OCI-LY3 (cell line): ENCODE results near the gene XYLB.

Experiments used
- H2AFZ ChIP-seq: fragments of 200-600, 300-600 bp; shearing (Covaris generic); 2 replicates; pipeline ENCODE4 v1.6.0; 2014; ENCODE audit warnings: antibody characterized with exemption, low read depth, low read length
- H3K27ac ChIP-seq: fragments of 200-600, 300-600 bp; sonication (generic); 2 replicates; pipeline ENCODE4 v1.5.1; 2014; ENCODE audit warnings: mild to moderate bottlenecking, low read length, moderate library complexity, mixed read lengths
- H3K27me3 ChIP-seq: fragments of 200-600, 300-600 bp; sonication (generic); 2 replicates; pipeline ENCODE4 v1.6.1; 2014; ENCODE audit warnings: low read depth, low read length, mixed read lengths
- H3K36me3 ChIP-seq: fragments of 200-600, 300-600 bp; sonication (generic); replicated peaks from 2 replicates; pipeline ENCODE3; 2014; ENCODE audit warnings: low read depth, low read length, mixed read lengths
- H3K4me1 ChIP-seq: fragments of 300-600, 200-600 bp; sonication (generic); 2 replicates; pipeline ENCODE4 v1.6.1; 2014; ENCODE audit warnings: low read length, mixed read lengths
- H3K4me2 ChIP-seq: fragments of 200-600, 300-600 bp; sonication (generic); 2 replicates; pipeline ENCODE4 v1.6.1; 2014; ENCODE audit warnings: low read length, mixed read lengths
- H3K4me3 ChIP-seq: fragments of 300-600, 200-600 bp; sonication (generic); 2 replicates; pipeline ENCODE4 v1.5.1; 2014; ENCODE audit warnings: antibody characterized with exemption, mild to moderate bottlenecking, low read length, moderate library complexity
- H3K79me2 ChIP-seq: fragments of 300-600, 200-600 bp; shearing (Covaris generic); 2 replicates; pipeline ENCODE4 v1.6.1; 2014; ENCODE audit warnings: mild to moderate bottlenecking, low read length, mixed read lengths
- H3K9ac ChIP-seq: fragments of 300-600, 200-600 bp; shearing (Covaris generic); 2 replicates; pipeline ENCODE4 v1.6.0; 2014; ENCODE audit warnings: mild to moderate bottlenecking, low read length, moderate library complexity
- H3K9me3 ChIP-seq: fragments of 200-600, 300-600 bp; shearing (Covaris generic); 2 replicates; pipeline ENCODE4 v1.6.1; 2014; ENCODE audit warnings: low read length, mixed read lengths; ENCODE audit not compliant: insufficient read depth
- H4K20me1 ChIP-seq: fragments of 200-600, 300-600 bp; sonication (generic); 2 replicates; pipeline ENCODE4 v1.6.1; 2016; ENCODE audit warnings: low read length, mixed read lengths; ENCODE audit not compliant: insufficient read depth
- CTCF ChIP-seq: fragments of 200-600, 300-600 bp; sonication (generic); IDR thresholded peaks from 2 replicates; pipeline ENCODE4 v1.5.1; 2014; ENCODE audit warnings: antibody characterized with exemption, low read length, low read depth
- EZH2phosphoT487 ChIP-seq: fragments of 200-600 bp; shearing (Covaris generic); IDR thresholded peaks from 2 replicates; pipeline ENCODE4 v1.6.1; 2018; ENCODE audit warnings: antibody characterized with exemption, mixed run types, low read depth

Gene XYLB

DNA sequence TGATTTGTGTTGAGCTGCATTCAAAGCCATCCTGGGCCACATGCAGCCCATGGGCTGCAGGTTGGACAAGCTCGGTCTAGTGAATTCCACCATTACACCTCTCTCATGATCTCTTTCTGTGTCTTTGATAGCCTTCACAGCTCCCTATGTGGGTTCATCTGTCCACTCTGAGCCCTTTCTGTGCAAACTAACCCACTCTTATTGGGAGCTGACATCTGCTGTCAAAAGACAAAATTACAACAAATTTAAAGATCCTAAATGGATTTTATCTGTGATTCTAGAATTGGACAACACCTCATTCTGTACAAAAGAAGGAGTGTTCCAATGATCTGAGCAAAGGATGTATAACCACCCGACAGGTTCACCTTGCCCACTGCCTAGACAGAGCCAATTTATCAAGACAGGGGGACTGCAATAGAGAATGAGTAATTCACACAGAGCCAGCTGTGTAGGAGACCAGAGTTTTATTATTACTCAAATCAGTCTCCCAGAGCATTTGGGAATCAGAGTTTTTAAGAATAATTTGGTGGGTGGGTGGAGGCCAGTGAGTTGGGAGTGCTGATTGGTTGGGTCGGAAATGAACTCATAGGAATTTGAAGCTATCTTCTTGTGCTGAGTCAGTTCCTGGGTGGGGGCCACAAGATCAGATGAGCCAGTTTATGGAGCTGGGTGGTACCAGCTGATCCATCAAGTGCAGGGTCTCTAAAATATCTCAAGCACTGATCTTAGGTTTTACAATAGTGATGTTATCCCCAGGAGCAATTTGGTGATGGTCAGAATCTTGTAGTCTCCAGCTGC lies 2.6 kb upstream of the XYLB start:
- H3K4me1 ChIP-seq, result peaks cover 19% of the 10 kb centered on the region
- no peak overlapping the region for H3K27ac ChIP-seq
- H3K4me3 ChIP-seq, result no peak overlapping the region
- TF ChIP-seq CTCF, result peak; percentile 37
- TF ChIP-seq EZH2phosphoT487, result no peak
- H3K36me3 ChIP-seq, result peaks cover 10% of the 10 kb centered on the region
- 0 out of 2 replicates have a peak, but pooled peaks cover 5% of the 10 kb centered on the region for H3K9me3 ChIP-seq
- H2AFZ ChIP-seq, result no peak overlapping the region
- no peak overlapping the region for H3K4me2 ChIP-seq
- 0 out of 2 replicates have a peak, but pooled peaks cover 6% of the 10 kb centered on the region for H3K27me3 ChIP-seq
- H3K79me2 ChIP-seq, result peaks cover 19% of the 10 kb centered on the region
- no peaks in the 10 kb centered on the region for H4K20me1 ChIP-seq
- no peak overlapping the region for H3K9ac ChIP-seq

GRCh38 chr3:38345879-38346586 lies 552 bp upstream of the XYLB start:
- Histone ChIP-seq H3K4me2 (peak overlapping the region; percentile 76), H2AFZ (peak overlapping the region; percentile 79), H4K20me1 (no peaks in the 10 kb centered on the region), H3K4me1 (peaks cover 22% of the 10 kb centered on the region), H3K27me3 (no peaks in the 10 kb centered on the region), H3K36me3 (peaks cover 24% of the 10 kb centered on the region), H3K9ac (peak overlapping the region; percentile 88; the same call in 1 of the 2 replicates), H3K79me2 (peaks cover 34% of the 10 kb centered on the region), H3K4me3 (peak overlapping the region; percentile 84), H3K27ac (no peak overlapping the region), H3K9me3 (0 out of 2 replicates have a peak, but pooled peaks cover 5% of the 10 kb centered on the region)
- TF ChIP-seq CTCF (no peak), EZH2phosphoT487 (no peak)

- H3K4me3 ChIP-seq, result peak overlapping the region; percentile 84
- no peaks in the 10 kb centered on the region for H4K20me1 ChIP-seq
- peak overlapping the region; percentile 69 for H2AFZ ChIP-seq
- H3K9ac ChIP-seq, result peak overlapping the region; percentile 88
- H3K36me3 ChIP-seq, result peaks cover 35% of the 10 kb centered on the region
- H3K9me3 ChIP-seq, result 0 out of 2 replicates have a peak, but pooled peaks cover 5% of the 10 kb centered on the region
- peak overlapping the region; percentile 76 for H3K4me2 ChIP-seq
- no peaks in the 10 kb centered on the region for H3K27me3 ChIP-seq
- no peak for TF ChIP-seq EZH2phosphoT487
- TF ChIP-seq CTCF, result no peak
- peak overlapping the region; percentile 14; the same call in 1 of the 2 replicates for H3K27ac ChIP-seq
- H3K4me1 ChIP-seq, result peaks cover 22% of the 10 kb centered on the region
- peaks cover 43% of the 10 kb centered on the region for H3K79me2 ChIP-seq
Measured at GRCh38 chr3:38347421-38348200, 1.0 kb downstream of the XYLB start.
